Fibroblast of lung (primary cell): ENCODE results near the gene REPS1. TPM values are rescaled to one million over a fixed set of nuclear protein-coding genes. Genes with fewer than 3 reads are reported as not detected.
"Not testable (repeated sequence)": the region's sequence is repeated elsewhere in the genome, so short reads cannot be mapped to it uniquely, and the experiment has no call there.

ENCODE experiments used
- DNase-seq, 2 donors: peaks; one replicate each; pipeline versions ENCODE4 v3.0.0 to v3.0.0-alpha.2; 2010; ENCODE audit warnings: low read depth in 2 of 2
- H2AFZ ChIP-seq: 2 replicates; pipeline ENCODE4 v1.5.1; 2012; ENCODE audit warnings: low read length, control low read depth, inconsistent platforms
- H3K27ac ChIP-seq: 2 replicates; pipeline ENCODE4 v1.5.1; 2011; ENCODE audit warnings: low read length, control low read depth; ENCODE audit not compliant: insufficient read depth
- H3K27me3 ChIP-seq: 2 replicates; pipeline ENCODE4 v1.5.1; 2011; ENCODE audit warnings: mild to moderate bottlenecking, low read length; ENCODE audit not compliant: control insufficient read depth, insufficient read depth
- H3K36me3 ChIP-seq: 2 replicates; pipeline ENCODE4 v1.5.1; 2011; ENCODE audit warnings: low read length; ENCODE audit not compliant: control insufficient read depth, insufficient read depth
- H3K4me1 ChIP-seq: 2 replicates; pipeline ENCODE4 v1.5.1; 2011; ENCODE audit warnings: low read length; ENCODE audit not compliant: control insufficient read depth, insufficient read depth; ENCODE audit errors: extremely low read depth
- H3K4me2 ChIP-seq: 2 replicates; pipeline ENCODE4 v1.5.1; 2011; ENCODE audit warnings: low read length, control low read depth; ENCODE audit not compliant: insufficient read depth; ENCODE audit errors: extremely low read depth
- H3K4me3 ChIP-seq, 4 experiments: fragments of 200-600 bp in 1 of 4; sonication (generic) in 1 of 4; replicated peaks in 1 of 4; 2 replicates each; pipeline ENCODE4 v1.5.1; 2011 to 2016; ENCODE audit warnings: low read length in 4 of 4, low read depth in 3 of 4, mild to moderate bottlenecking in 3 of 4, control low read depth in 2 of 4, inconsistent platforms in 1 of 4, mixed read lengths in 1 of 4; ENCODE audit not compliant: insufficient read depth in 1 of 4; ENCODE audit errors: control extremely low read depth in 1 of 4
- H3K79me2 ChIP-seq: 2 replicates; pipeline ENCODE4 v1.5.1; 2012; ENCODE audit warnings: mild to moderate bottlenecking, low read length, inconsistent platforms; ENCODE audit not compliant: control insufficient read depth, insufficient read depth
- H3K9ac ChIP-seq: 2 replicates; pipeline ENCODE4 v1.5.1; 2011; ENCODE audit warnings: mild to moderate bottlenecking, low read length, control low read depth; ENCODE audit not compliant: insufficient read depth
- H3K9me3 ChIP-seq: 2 replicates; pipeline ENCODE4 v1.5.1; 2012; ENCODE audit warnings: low read depth, low read length; ENCODE audit not compliant: control insufficient read depth, insufficient read depth
- H4K20me1 ChIP-seq: 2 replicates; pipeline ENCODE4 v1.5.1; 2011; ENCODE audit warnings: low read length; ENCODE audit not compliant: control insufficient read depth, insufficient read depth; ENCODE audit errors: extremely low read depth
- EZH2 ChIP-seq: IDR thresholded peaks from 2 replicates; pipeline ENCODE4 v1.5.1; 2012; ENCODE audit warnings: low read length, control low read depth, mild to moderate bottlenecking; ENCODE audit errors: missing control alignments
- polyA plus RNA-seq, 2 donors: library from polyadenylated mRNA; depleted of rRNA in 1 of 2; stranded (reverse) in 1 of 2; unstranded in 1 of 2; fragments of >200 nt; gene quantifications; 2 replicates each; pipeline ENCODE4 v1.2.1, GENCODE V29; 2011 to 2012; ENCODE audit warnings: missing spikeins in 1 of 2
- total RNA-seq: library from RNA; depleted of rRNA; stranded (reverse); fragments of >200 nt; gene quantifications from 2 replicates; pipeline ENCODE4 v1.2.1, GENCODE V29; 2014
- TF ChIP-seq, protein P1 (sequence below), 2 donors: IDR thresholded peaks in 1 of 2; conservative IDR thresholded peaks in 1 of 2; 1 replicate in 1 of 2; 2 replicates in 1 of 2; pipeline ENCODE4 v1.5.1; 2011 to 2012; ENCODE audit warnings: low read length in 2 of 2, control low read depth in 1 of 2, inconsistent platforms in 1 of 2, low read depth in 1 of 2, mild to moderate bottlenecking in 1 of 2

Gene REPS1
- total and polyA plus RNA-seq, 2 donors (not counting 1 experiment from before 2014, with no cell fraction given) = 27.8 to 28.2 TPM

DNA sequence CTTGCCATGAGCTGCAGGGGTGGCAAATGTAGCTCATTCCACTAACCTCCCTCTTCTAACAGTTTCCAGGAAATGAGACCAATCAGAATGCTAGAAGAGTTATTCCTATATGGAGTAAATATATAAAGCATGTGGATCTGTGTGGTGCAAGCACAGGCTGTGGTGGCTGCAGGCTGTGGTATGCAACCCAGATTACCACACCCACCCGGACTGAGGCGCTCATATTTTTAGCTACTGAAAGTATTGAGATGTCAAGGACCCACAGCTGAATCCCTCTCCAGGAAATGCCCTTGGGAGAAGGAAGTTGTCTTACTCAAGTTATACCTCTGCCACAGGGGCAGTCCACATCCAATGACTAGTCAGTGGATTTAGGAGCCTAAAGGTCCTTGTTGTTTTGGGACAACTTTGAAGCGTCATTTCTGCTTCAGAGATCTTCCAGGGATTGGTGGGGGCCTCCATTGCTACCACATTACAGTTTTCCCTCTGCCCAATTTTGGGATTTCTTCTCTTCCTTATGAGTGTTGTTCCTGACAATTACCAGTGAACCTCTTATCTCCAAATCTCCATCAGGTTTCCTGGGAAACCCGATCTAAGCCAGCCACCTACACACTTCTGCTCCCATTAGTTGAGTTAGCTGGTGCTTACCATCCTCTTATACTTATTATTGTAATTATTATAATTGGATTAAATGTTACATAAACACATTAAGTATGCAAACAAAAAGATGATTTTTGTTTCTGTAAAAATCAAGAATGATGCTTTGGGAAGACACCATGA lies 12.1 kb upstream of the REPS1 start:
- Histone ChIP-seq H3K4me3 (no peak overlapping the region), H2AFZ (no peak overlapping the region), H3K4me2 (no peak overlapping the region), H3K9me3 (no peaks in the 10 kb centered on the region), H3K9ac (no peak overlapping the region), H3K4me1 (no peaks in the 10 kb centered on the region), H3K79me2 (no peaks in the 10 kb centered on the region), H3K36me3 (no peaks in the 10 kb centered on the region), H4K20me1 (no peaks in the 10 kb centered on the region), H3K27ac (no peak overlapping the region), H3K27me3 (no peaks in the 10 kb centered on the region)
- DNase-seq = no peak
- no peak for TF ChIP-seq EZH2
- TF ChIP-seq, protein P1, sequence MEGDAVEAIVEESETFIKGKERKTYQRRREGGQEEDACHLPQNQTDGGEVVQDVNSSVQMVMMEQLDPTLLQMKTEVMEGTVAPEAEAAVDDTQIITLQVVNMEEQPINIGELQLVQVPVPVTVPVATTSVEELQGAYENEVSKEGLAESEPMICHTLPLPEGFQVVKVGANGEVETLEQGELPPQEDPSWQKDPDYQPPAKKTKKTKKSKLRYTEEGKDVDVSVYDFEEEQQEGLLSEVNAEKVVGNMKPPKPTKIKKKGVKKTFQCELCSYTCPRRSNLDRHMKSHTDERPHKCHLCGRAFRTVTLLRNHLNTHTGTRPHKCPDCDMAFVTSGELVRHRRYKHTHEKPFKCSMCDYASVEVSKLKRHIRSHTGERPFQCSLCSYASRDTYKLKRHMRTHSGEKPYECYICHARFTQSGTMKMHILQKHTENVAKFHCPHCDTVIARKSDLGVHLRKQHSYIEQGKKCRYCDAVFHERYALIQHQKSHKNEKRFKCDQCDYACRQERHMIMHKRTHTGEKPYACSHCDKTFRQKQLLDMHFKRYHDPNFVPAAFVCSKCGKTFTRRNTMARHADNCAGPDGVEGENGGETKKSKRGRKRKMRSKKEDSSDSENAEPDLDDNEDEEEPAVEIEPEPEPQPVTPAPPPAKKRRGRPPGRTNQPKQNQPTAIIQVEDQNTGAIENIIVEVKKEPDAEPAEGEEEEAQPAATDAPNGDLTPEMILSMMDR (conservative IDR thresholded peaks at IDR 0.05 in 1 of 2, IDR thresholded peaks at IDR 0.05 in 1 of 2; ENCODE audit: low read depth in 1 of 2, low read length in 2 of 2) = no peak

DNA sequence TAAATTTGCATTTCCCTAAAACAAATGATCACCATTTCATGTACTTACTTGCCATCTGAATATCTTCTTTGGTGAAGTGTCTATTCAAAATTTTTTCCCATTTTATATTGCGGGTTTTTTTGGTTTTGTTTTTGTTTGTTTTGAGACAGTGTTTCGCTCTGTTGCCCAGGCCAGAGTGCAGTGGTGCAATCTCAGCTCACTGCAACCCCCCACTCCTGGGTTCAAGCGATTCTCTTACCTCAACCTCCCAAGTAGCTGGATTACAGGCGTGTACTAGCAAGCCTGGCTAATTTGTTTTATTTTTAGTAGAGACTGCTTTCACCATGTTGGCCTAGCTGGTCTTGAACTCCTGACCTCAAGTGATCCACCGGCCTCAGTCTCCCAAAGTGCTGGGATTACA lies 9.1 kb upstream of the REPS1 start:
- Histone ChIP-seq H3K4me2 (no peak overlapping the region), H3K27me3 (no peaks in the 10 kb centered on the region), H2AFZ (no peak overlapping the region), H3K4me1 (no peaks in the 10 kb centered on the region), H3K9ac (no peak overlapping the region), H3K79me2 (no peaks in the 10 kb centered on the region), H4K20me1 (no peaks in the 10 kb centered on the region), H3K9me3 (no peaks in the 10 kb centered on the region), H3K36me3 (no peaks in the 10 kb centered on the region), H3K27ac (no peak overlapping the region), H3K4me3 (no peak overlapping the region)
- DNase-seq = no peak
- TF ChIP-seq EZH2 = no peak
- TF ChIP-seq, protein P1 (conservative IDR thresholded peaks at IDR 0.05 in 1 of 2, IDR thresholded peaks at IDR 0.05 in 1 of 2; ENCODE audit: low read depth in 1 of 2, low read length in 2 of 2) = no peak

DNA sequence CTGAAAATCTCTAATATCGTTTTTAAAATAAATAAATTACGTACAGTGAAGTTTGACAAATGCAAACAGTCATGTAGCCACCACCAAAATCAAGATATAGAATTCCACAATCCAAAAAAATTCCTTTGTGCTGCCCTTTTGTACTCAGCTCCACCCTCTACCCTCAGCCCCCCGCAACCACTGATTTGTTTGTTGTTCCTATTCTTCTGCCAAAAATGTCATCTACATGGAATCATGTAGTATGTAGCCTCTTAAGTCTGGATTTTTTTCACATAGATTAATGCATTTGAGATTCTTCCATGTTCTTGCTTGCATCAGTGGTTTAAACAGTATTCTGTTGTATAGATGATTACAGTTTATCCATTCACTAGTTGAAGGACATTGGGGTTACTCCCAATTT lies 8.5 kb upstream of the REPS1 start:
- no peak overlapping the region for H3K4me2 ChIP-seq
- H2AFZ ChIP-seq = no peak overlapping the region
- no peaks in the 10 kb centered on the region for H3K27me3 ChIP-seq
- H3K4me3 ChIP-seq = no peak overlapping the region
- H4K20me1 ChIP-seq = no peaks in the 10 kb centered on the region
- no peaks in the 10 kb centered on the region for H3K9me3 ChIP-seq
- no peak for TF ChIP-seq EZH2
- TF ChIP-seq, protein P1 (conservative IDR thresholded peaks at IDR 0.05 in 1 of 2, IDR thresholded peaks at IDR 0.05 in 1 of 2; ENCODE audit: low read depth in 1 of 2, low read length in 2 of 2) = no peak
- H3K79me2 ChIP-seq = no peaks in the 10 kb centered on the region
- H3K36me3 ChIP-seq = no peaks in the 10 kb centered on the region
- DNase-seq = peak; percentile 33 to 46
- H3K9ac ChIP-seq = no peak overlapping the region
- no peak overlapping the region for H3K27ac ChIP-seq
- H3K4me1 ChIP-seq = no peaks in the 10 kb centered on the region

DNA sequence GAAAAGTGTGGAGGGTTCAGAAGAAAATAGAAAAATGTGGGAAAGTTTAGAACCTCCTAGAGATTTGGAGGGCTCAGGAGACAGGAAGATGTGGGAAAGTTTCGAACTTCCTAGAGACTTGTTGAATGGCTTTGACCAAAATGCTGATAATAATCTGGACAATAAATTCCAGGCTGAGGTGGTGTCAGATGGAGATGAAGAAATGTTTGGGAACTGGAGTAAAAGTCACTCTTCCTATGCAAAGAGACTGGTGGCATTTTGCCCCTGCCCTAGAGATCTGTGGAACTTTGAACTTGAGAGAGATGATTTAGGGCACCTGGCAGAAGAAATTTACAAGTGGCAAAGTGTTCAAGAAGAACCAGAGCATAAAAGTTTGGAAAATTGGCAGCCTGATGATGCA lies 5.4 kb upstream of the REPS1 start:
- not testable (repeated sequence) for H3K27me3 ChIP-seq, H3K4me2 ChIP-seq, H3K4me3 ChIP-seq, H3K36me3 ChIP-seq, H3K4me1 ChIP-seq, H3K9ac ChIP-seq, H4K20me1 ChIP-seq, H2AFZ ChIP-seq, H3K9me3 ChIP-seq, DNase-seq, H3K79me2 ChIP-seq, H3K27ac ChIP-seq

DNA sequence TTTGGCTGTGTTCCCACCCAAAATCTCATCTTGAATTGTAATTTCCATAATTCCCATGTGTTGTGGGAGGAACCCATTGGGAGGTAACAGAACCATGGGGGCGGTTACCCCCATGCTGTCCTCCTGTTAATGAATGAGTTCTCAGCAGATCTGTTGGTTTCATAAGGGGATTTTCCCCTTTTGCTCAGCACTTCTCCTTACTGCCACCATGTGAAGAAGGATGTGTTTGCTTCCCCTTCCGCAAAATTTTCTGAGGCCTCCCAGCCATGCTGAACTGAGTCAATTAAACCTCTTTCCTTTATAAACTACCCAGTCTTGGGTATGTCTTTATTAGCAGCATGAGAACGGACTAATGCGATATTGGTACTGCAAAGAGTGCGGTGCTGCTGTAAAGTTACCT lies 4.9 kb upstream of the REPS1 start:
- H3K9me3 ChIP-seq, H2AFZ ChIP-seq, H3K36me3 ChIP-seq, H3K79me2 ChIP-seq, H3K9ac ChIP-seq, H3K27me3 ChIP-seq, H3K27ac ChIP-seq, DNase-seq, H4K20me1 ChIP-seq, H3K4me2 ChIP-seq, H3K4me3 ChIP-seq, H3K4me1 ChIP-seq: not testable (repeated sequence)
